ENCODE results near the gene OR5M10. TPM values are rescaled to one million over a fixed set of nuclear protein-coding genes. Genes with fewer than 3 reads are reported as not detected.
"Not testable (repeated sequence)": the region's sequence is repeated elsewhere in the genome, so short reads cannot be mapped to it uniquely, and the experiment has no call there.

The OR5M10 gene
- total RNA-seq, 1 experiment from 2014 or later, result not detected

DNA sequence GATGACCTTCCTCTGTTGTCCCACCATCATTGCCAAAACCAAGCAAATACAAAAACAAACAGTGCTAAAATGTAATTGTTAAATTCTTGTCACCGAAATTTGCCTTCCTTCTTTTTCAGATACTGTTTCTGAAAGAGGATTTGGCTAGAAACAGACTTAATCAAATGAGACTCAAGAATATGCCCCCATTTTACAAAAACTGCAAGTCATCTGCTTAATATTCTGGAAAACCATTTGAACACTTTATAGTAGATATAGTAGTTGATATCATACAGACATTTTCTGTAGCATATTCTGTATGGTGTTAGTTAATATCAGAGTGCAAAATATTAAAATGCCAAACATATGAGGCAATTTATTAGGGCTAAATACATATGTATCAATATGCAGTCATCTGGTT, 33.7 kb upstream of the OR5M10 start:
- CTCF ChIA-PET, result no interaction called here
- H4K20me1 ChIP-seq (ENCODE audit: low read length), result no peaks in the 10 kb centered on the region
- no peaks in the 10 kb centered on the region for H3F3A ChIP-seq (ENCODE audit: low read length, unreplicated experiment)
- no TSS peak for BruUV-seq (replicated peaks)
- ATAC-seq, result no peak
- H3K9me2 ChIP-seq (replicated peaks; ENCODE audit: low read length), result no peaks in the 10 kb centered on the region
- no peaks in the 10 kb centered on the region for H3K27me3 ChIP-seq (ENCODE audit: low read length)
- no peaks in the 10 kb centered on the region for H3K36me3 ChIP-seq (ENCODE audit: low read depth, low read length)
- H3K79me2 ChIP-seq (ENCODE audit: low read length), result no peaks in the 10 kb centered on the region
- no peak overlapping the region for H3K9ac ChIP-seq (ENCODE audit: low read length)
- DNase-seq, result no peak
- peaks cover 3% of the 10 kb centered on the region; the same call in 1 of the 2 replicates for H3K9me3 ChIP-seq (ENCODE audit: low read length)
- H3K4me3 ChIP-seq (ENCODE audit: low read length), result no peak overlapping the region
- intact Hi-C loops (cut with micrococcal nuclease), result no loop called here
- no peak overlapping the region for H2AFZ ChIP-seq (ENCODE audit: low read length)
- TF ChIP-seq EZH2 (IDR thresholded peaks at IDR 0.05; ENCODE audit: low read length, unreplicated experiment) (no peak), EZH2phosphoT487 (IDR thresholded peaks at IDR 0.05; ENCODE audit: borderline replicate concordance, low read length) (no peak)
- TF ChIP-seq, protein P1, sequence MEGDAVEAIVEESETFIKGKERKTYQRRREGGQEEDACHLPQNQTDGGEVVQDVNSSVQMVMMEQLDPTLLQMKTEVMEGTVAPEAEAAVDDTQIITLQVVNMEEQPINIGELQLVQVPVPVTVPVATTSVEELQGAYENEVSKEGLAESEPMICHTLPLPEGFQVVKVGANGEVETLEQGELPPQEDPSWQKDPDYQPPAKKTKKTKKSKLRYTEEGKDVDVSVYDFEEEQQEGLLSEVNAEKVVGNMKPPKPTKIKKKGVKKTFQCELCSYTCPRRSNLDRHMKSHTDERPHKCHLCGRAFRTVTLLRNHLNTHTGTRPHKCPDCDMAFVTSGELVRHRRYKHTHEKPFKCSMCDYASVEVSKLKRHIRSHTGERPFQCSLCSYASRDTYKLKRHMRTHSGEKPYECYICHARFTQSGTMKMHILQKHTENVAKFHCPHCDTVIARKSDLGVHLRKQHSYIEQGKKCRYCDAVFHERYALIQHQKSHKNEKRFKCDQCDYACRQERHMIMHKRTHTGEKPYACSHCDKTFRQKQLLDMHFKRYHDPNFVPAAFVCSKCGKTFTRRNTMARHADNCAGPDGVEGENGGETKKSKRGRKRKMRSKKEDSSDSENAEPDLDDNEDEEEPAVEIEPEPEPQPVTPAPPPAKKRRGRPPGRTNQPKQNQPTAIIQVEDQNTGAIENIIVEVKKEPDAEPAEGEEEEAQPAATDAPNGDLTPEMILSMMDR (conservative IDR thresholded peaks at IDR 0.05; ENCODE audit: low read depth, low read length), result no peak
- POLR2A ChIA-PET (ENCODE audit: unreplicated experiment), result no interaction called here
- no peak overlapping the region for H3K27ac ChIP-seq (ENCODE audit: low read length)
- no peak overlapping the region for H3K4me2 ChIP-seq (ENCODE audit: low read length)
- no peaks in the 10 kb centered on the region for H3K4me1 ChIP-seq (ENCODE audit: insufficient read depth, low read length)

GRCh38 chr11:56592088-56592717, 14.7 kb upstream of the OR5M10 start:
- H3K4me3 ChIP-seq (ENCODE audit: low read length); H3F3A ChIP-seq (ENCODE audit: low read length, unreplicated experiment); POLR2A ChIA-PET (ENCODE audit: unreplicated experiment); H3K4me1 ChIP-seq (ENCODE audit: insufficient read depth, low read length); H3K4me2 ChIP-seq (ENCODE audit: low read length); H3K27me3 ChIP-seq (ENCODE audit: low read length); H3K9ac ChIP-seq (ENCODE audit: low read length); H3K27ac ChIP-seq (ENCODE audit: low read length); CTCF ChIA-PET; DNase-seq; H2AFZ ChIP-seq (ENCODE audit: low read length); H4K20me1 ChIP-seq (ENCODE audit: low read length); H3K36me3 ChIP-seq (ENCODE audit: low read depth, low read length); H3K79me2 ChIP-seq (ENCODE audit: low read length); intact Hi-C loops (cut with micrococcal nuclease); H3K9me3 ChIP-seq (ENCODE audit: low read length); H3K9me2 ChIP-seq (replicated peaks; ENCODE audit: low read length); BruUV-seq (replicated peaks); ATAC-seq: not testable (repeated sequence)

DNA sequence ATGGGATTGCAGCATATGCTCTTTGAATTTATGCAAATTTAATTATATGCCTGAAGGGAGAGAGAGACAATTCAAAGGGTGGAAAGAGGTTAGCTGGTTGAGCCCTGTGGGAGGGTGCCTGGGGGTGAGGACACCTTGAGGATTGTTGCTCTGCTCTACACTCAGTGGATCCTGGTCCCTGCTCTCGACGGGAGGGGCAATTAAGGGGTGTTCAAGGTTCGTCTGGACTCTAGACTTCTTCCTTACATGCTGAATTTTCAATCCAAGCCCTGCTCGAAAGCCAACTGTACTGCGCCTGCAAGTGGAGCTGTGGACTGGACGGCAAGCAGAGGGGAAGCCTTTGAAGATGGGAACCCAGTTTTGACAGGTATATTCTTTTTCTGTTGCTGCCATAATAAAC, 18.9 kb downstream of the OR5M10 start:
- CTCF ChIA-PET, result interaction anchor here (0.7 kb wide), 1 partner anchor 691 kb away, joined by 4 read pairs; no protein-coding TSS in a partner anchor
- Histone ChIP-seq H3K4me2 (ENCODE audit: low read length) (no peak overlapping the region), H3K9me3 (ENCODE audit: low read length) (no peaks in the 10 kb centered on the region), H3K4me3 (ENCODE audit: low read length) (no peak overlapping the region), H3K9ac (ENCODE audit: low read length) (no peak overlapping the region), H3K27me3 (ENCODE audit: low read length) (no peaks in the 10 kb centered on the region), H3K27ac (ENCODE audit: low read length) (no peak overlapping the region), H4K20me1 (ENCODE audit: low read length) (no peaks in the 10 kb centered on the region), H3K79me2 (ENCODE audit: low read length) (no peaks in the 10 kb centered on the region), H3F3A (ENCODE audit: low read length, unreplicated experiment) (no peaks in the 10 kb centered on the region), H2AFZ (ENCODE audit: low read length) (no peak overlapping the region), H3K4me1 (ENCODE audit: insufficient read depth, low read length) (no peaks in the 10 kb centered on the region), H3K9me2 (replicated peaks; ENCODE audit: low read length) (no peaks in the 10 kb centered on the region), H3K36me3 (ENCODE audit: low read depth, low read length) (no peaks in the 10 kb centered on the region)
- DNase-seq (no peak), ATAC-seq (no peak)
- BruUV-seq (replicated peaks), result no TSS peak
- TF ChIP-seq, protein P1 (conservative IDR thresholded peaks at IDR 0.05; ENCODE audit: low read depth, low read length), result no peak
- intact Hi-C loops (cut with micrococcal nuclease), result no loop called here
- POLR2A ChIA-PET (ENCODE audit: unreplicated experiment), result no interaction called here

DNA sequence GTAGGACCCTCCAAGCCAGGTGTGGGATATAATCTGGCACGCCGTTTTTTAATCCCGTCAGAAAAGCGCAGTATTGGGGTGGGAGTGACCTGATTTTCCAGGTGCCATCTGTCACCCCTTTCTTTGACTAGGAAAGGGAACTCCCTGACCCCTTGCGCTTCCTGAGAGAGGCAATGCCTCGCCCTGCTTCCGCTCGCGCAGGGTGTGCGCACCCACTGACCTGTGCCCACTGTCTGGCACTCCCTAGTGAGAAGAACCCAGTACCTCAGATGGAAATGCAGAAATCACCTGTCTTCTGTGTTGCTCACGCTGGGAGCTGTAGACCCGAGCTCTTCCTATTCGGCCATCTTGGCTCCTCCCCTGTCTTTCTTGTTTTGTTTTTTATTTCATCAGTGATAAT, 22.8 kb downstream of the OR5M10 start:
- H3F3A ChIP-seq (ENCODE audit: low read length, unreplicated experiment); H3K4me2 ChIP-seq (ENCODE audit: low read length); H3K27ac ChIP-seq (ENCODE audit: low read length); H3K9ac ChIP-seq (ENCODE audit: low read length); H3K9me2 ChIP-seq (replicated peaks; ENCODE audit: low read length); H4K20me1 ChIP-seq (ENCODE audit: low read length); H3K36me3 ChIP-seq (ENCODE audit: low read depth, low read length); BruUV-seq (replicated peaks); H3K27me3 ChIP-seq (ENCODE audit: low read length); CTCF ChIA-PET; DNase-seq; H3K4me3 ChIP-seq (ENCODE audit: low read length); POLR2A ChIA-PET (ENCODE audit: unreplicated experiment); H3K79me2 ChIP-seq (ENCODE audit: low read length); H3K4me1 ChIP-seq (ENCODE audit: insufficient read depth, low read length); H2AFZ ChIP-seq (ENCODE audit: low read length); H3K9me3 ChIP-seq (ENCODE audit: low read length); ATAC-seq; intact Hi-C loops (cut with micrococcal nuclease): not testable (repeated sequence)
